ENCODE measurements around the gene TRIM31.

The TRIM31 gene

GRCh38 chr6:30113003-30113759 is at the start of gene TRIM31:
Gene TRIM31, minus strand, starts transcription at chr6:30113090. Its CDS starts 285 bp downstream, at chr6:30112805.
- Histone ChIP-seq H3K4me1 (ENCODE audit: control insufficient read depth, low read depth, low read length) (no peaks in the 10 kb centered on the region), H3K9ac (ENCODE audit: low read length) (no peak within 1 kb of the TSS), H3K9me3 (ENCODE audit: control insufficient read depth, low read depth, low read length) (no peaks in the 10 kb centered on the region), H3K36me3 (ENCODE audit: control insufficient read depth, low read depth, low read length) (no peaks in the 10 kb centered on the region), H3K27me3 (ENCODE audit: control insufficient read depth, insufficient read depth, low read length) (peaks cover 27% of the 10 kb centered on the region), H3K4me3 (ENCODE audit: low read length) (no peak within 1 kb of the TSS), H3K27ac (ENCODE audit: low read length) (no peak within 1 kb of the TSS)

- Histone ChIP-seq H3K36me3 (ENCODE audit: control insufficient read depth, low read depth, low read length) (no peaks in the 10 kb centered on the region), H3K9ac (ENCODE audit: low read length) (no peak overlapping the region), H3K4me3 (ENCODE audit: low read length) (no peak overlapping the region), H3K4me1 (ENCODE audit: control insufficient read depth, low read depth, low read length) (no peaks in the 10 kb centered on the region), H3K27me3 (ENCODE audit: control insufficient read depth, insufficient read depth, low read length) (no peaks in the 10 kb centered on the region), H3K9me3 (ENCODE audit: control insufficient read depth, low read depth, low read length) (no peaks in the 10 kb centered on the region), H3K27ac (ENCODE audit: low read length) (no peak overlapping the region)
These were observed 49.6 kb upstream of the TRIM31 start for GRCh38 chr6:30162265-30163089.

- Histone ChIP-seq H3K36me3 (ENCODE audit: control insufficient read depth, low read depth, low read length) (no peaks in the 10 kb centered on the region), H3K9me3 (ENCODE audit: control insufficient read depth, low read depth, low read length) (no peaks in the 10 kb centered on the region), H3K27ac (ENCODE audit: low read length) (no peak within 1 kb of the TSS), H3K4me3 (ENCODE audit: low read length) (no peak within 1 kb of the TSS), H3K4me1 (ENCODE audit: control insufficient read depth, low read depth, low read length) (no peaks in the 10 kb centered on the region), H3K9ac (ENCODE audit: low read length) (no peak within 1 kb of the TSS), H3K27me3 (ENCODE audit: control insufficient read depth, insufficient read depth, low read length) (no peaks in the 10 kb centered on the region)
These were observed 48.1 kb upstream of the TRIM31 start, which contains the start of gene TRIM10 for GRCh38 chr6:30160785-30161531. Gene TRIM10, minus strand, starts transcription at chr6:30161211. Its CDS starts 353 bp downstream, at chr6:30160858.

- Histone ChIP-seq H3K4me3 (ENCODE audit: low read length) (no peak overlapping the region), H3K4me1 (ENCODE audit: control insufficient read depth, low read depth, low read length) (no peaks in the 10 kb centered on the region), H3K9ac (ENCODE audit: low read length) (no peak overlapping the region), H3K27ac (ENCODE audit: low read length) (no peak overlapping the region), H3K36me3 (ENCODE audit: control insufficient read depth, low read depth, low read length) (no peaks in the 10 kb centered on the region), H3K27me3 (ENCODE audit: control insufficient read depth, insufficient read depth, low read length) (no peaks in the 10 kb centered on the region), H3K9me3 (ENCODE audit: control insufficient read depth, low read depth, low read length) (no peaks in the 10 kb centered on the region)
These were observed 47.3 kb upstream of the TRIM31 start for GRCh38 chr6:30160008-30160784.

- H3K9me3 ChIP-seq (ENCODE audit: control insufficient read depth, low read depth, low read length): no peaks in the 10 kb centered on the region
- H3K27ac ChIP-seq (ENCODE audit: low read length): no peak overlapping the region
- H3K4me1 ChIP-seq (ENCODE audit: control insufficient read depth, low read depth, low read length): no peaks in the 10 kb centered on the region
- H3K9ac ChIP-seq (ENCODE audit: low read length): no peak overlapping the region
- H3K4me3 ChIP-seq (ENCODE audit: low read length): no peak overlapping the region
- H3K36me3 ChIP-seq (ENCODE audit: control insufficient read depth, low read depth, low read length): no peaks in the 10 kb centered on the region
- no peaks in the 10 kb centered on the region for H3K27me3 ChIP-seq (ENCODE audit: control insufficient read depth, insufficient read depth, low read length)
These were observed 45.7 kb upstream of the TRIM31 start for GRCh38 chr6:30158475-30159040.

- no peaks in the 10 kb centered on the region for H3K9me3 ChIP-seq (ENCODE audit: control insufficient read depth, low read depth, low read length)
- no peak overlapping the region for H3K27ac ChIP-seq (ENCODE audit: low read length)
- no peaks in the 10 kb centered on the region for H3K27me3 ChIP-seq (ENCODE audit: control insufficient read depth, insufficient read depth, low read length)
- no peaks in the 10 kb centered on the region for H3K36me3 ChIP-seq (ENCODE audit: control insufficient read depth, low read depth, low read length)
- H3K9ac ChIP-seq (ENCODE audit: low read length): no peak overlapping the region
- H3K4me3 ChIP-seq (ENCODE audit: low read length): no peak overlapping the region
- H3K4me1 ChIP-seq (ENCODE audit: control insufficient read depth, low read depth, low read length): no peaks in the 10 kb centered on the region
These were observed 45.1 kb upstream of the TRIM31 start for GRCh38 chr6:30157999-30158398.

GRCh38 chr6:30157581-30157980 is 44.7 kb upstream of the TRIM31 start:
- Histone ChIP-seq H3K9me3 (ENCODE audit: control insufficient read depth, low read depth, low read length) (no peaks in the 10 kb centered on the region), H3K27ac (ENCODE audit: low read length) (no peak overlapping the region), H3K36me3 (ENCODE audit: control insufficient read depth, low read depth, low read length) (no peaks in the 10 kb centered on the region), H3K4me3 (ENCODE audit: low read length) (no peak overlapping the region), H3K27me3 (ENCODE audit: control insufficient read depth, insufficient read depth, low read length) (no peaks in the 10 kb centered on the region), H3K4me1 (ENCODE audit: control insufficient read depth, low read depth, low read length) (no peaks in the 10 kb centered on the region), H3K9ac (ENCODE audit: low read length) (no peak overlapping the region)

GRCh38 chr6:30156774-30157173 is 43.9 kb upstream of the TRIM31 start:
- no peaks in the 10 kb centered on the region for H3K36me3 ChIP-seq (ENCODE audit: control insufficient read depth, low read depth, low read length)
- H3K9ac ChIP-seq (ENCODE audit: low read length): no peak overlapping the region
- H3K9me3 ChIP-seq (ENCODE audit: control insufficient read depth, low read depth, low read length): no peaks in the 10 kb centered on the region
- no peak overlapping the region for H3K4me3 ChIP-seq (ENCODE audit: low read length)
- H3K27me3 ChIP-seq (ENCODE audit: control insufficient read depth, insufficient read depth, low read length): no peaks in the 10 kb centered on the region
- H3K4me1 ChIP-seq (ENCODE audit: control insufficient read depth, low read depth, low read length): no peaks in the 10 kb centered on the region
- H3K27ac ChIP-seq (ENCODE audit: low read length): no peak overlapping the region

GRCh38 chr6:30156262-30156599 is 43.3 kb upstream of the TRIM31 start:
- Histone ChIP-seq H3K36me3 (ENCODE audit: control insufficient read depth, low read depth, low read length) (no peaks in the 10 kb centered on the region), H3K9me3 (ENCODE audit: control insufficient read depth, low read depth, low read length) (no peaks in the 10 kb centered on the region), H3K27ac (ENCODE audit: low read length) (no peak overlapping the region), H3K4me3 (ENCODE audit: low read length) (no peak overlapping the region), H3K27me3 (ENCODE audit: control insufficient read depth, insufficient read depth, low read length) (no peaks in the 10 kb centered on the region), H3K4me1 (ENCODE audit: control insufficient read depth, low read depth, low read length) (no peaks in the 10 kb centered on the region), H3K9ac (ENCODE audit: low read length) (no peak overlapping the region)

- Histone ChIP-seq H3K9ac (ENCODE audit: low read length) (no peak overlapping the region), H3K4me3 (ENCODE audit: low read length) (no peak overlapping the region), H3K9me3 (ENCODE audit: control insufficient read depth, low read depth, low read length) (no peaks in the 10 kb centered on the region), H3K27ac (ENCODE audit: low read length) (no peak overlapping the region), H3K36me3 (ENCODE audit: control insufficient read depth, low read depth, low read length) (no peaks in the 10 kb centered on the region), H3K4me1 (ENCODE audit: control insufficient read depth, low read depth, low read length) (no peaks in the 10 kb centered on the region), H3K27me3 (ENCODE audit: control insufficient read depth, insufficient read depth, low read length) (no peaks in the 10 kb centered on the region)
These were observed 42.8 kb upstream of the TRIM31 start for GRCh38 chr6:30155520-30156261.
